Endothelial cell of umbilical vein (primary cell): Measurements from ENCODE around the gene TPSG1. TPM values are rescaled to one million over a fixed set of nuclear protein-coding genes. Genes with fewer than 3 reads are reported as not detected.

Experiments used
- BruUV-seq: library from RNA; stranded (reverse); fragments of 400-500 nt; replicated peaks from 2 replicates; lab custom pipeline; 2021; lab: Mats Ljungman, UMichigan
- CTCF ChIA-PET: fragments of 300-600, 350-600 bp; sonication (Branson Sonifier 250); formaldehyde crosslinking; loops from one replicate; lab custom pipeline; 2021; ENCODE audit warnings: antibody characterized with exemption, inconsistent platforms; lab: Charles Lee
- POLR2A ChIA-PET: fragments of 300-600, 350-600 bp; sonication (Branson Sonifier 250); formaldehyde crosslinking; loops from one replicate; lab custom pipeline; 2021; ENCODE audit warnings: antibody characterized with exemption, inconsistent platforms; lab: Charles Lee
- DNase-seq: peaks from one replicate; pipeline ENCODE4 v3.0.0-alpha.2; 2011; ENCODE audit warnings: low read depth, low spot score
- FAIRE-seq: peaks from 2 replicates; lab custom pipeline; 2011; peaks lifted over from hg19 to GRCh38; lab: Jason Lieb, UNC
- H2AFZ ChIP-seq: 2 replicates; pipeline ENCODE4 v1.6.0; 2012; ENCODE audit warnings: low read depth, low read length, control low read depth, inconsistent platforms
- H3K27ac ChIP-seq: 2 replicates; pipeline ENCODE4 v1.5.1; 2011; ENCODE audit warnings: low read depth, mild to moderate bottlenecking, control low read depth, low read length, moderate library complexity; ENCODE audit not compliant: insufficient read depth
- H3K27me3 ChIP-seq, 2 experiments: 2 replicates each; pipeline versions ENCODE4 v1.6.0 to v1.6.1; 2011; ENCODE audit warnings: low read length in 2 of 2, mixed read lengths in 1 of 2; ENCODE audit not compliant: control insufficient read depth in 2 of 2, insufficient read depth in 2 of 2
- H3K36me3 ChIP-seq, 2 experiments: 2 replicates in 1 of 2; 3 replicates in 1 of 2; pipeline ENCODE4 v1.5.1; 2011; ENCODE audit warnings: low read length in 2 of 2, mild to moderate bottlenecking in 1 of 2, moderate library complexity in 1 of 2; ENCODE audit not compliant: control insufficient read depth in 2 of 2, insufficient read depth in 2 of 2; ENCODE audit errors: extremely low read depth in 1 of 2
- H3K4me1 ChIP-seq: 3 replicates; pipeline ENCODE4 v1.5.1; 2011; ENCODE audit warnings: mild to moderate bottlenecking, low read length; ENCODE audit not compliant: control insufficient read depth, insufficient read depth; ENCODE audit errors: extremely low read depth
- H3K4me2 ChIP-seq: 2 replicates; pipeline ENCODE4 v1.6.1; 2011; ENCODE audit warnings: low read length, control low read depth, mixed read lengths; ENCODE audit not compliant: insufficient read depth
- H3K4me3 ChIP-seq, 3 experiments: fragments of 200-600 bp in 1 of 3; sonication (generic), shearing (Covaris generic) in 1 of 3; replicated peaks in 1 of 3; 2 replicates each; pipeline ENCODE4 v1.5.1; 2011 to 2016; ENCODE audit warnings: control low read depth in 3 of 3, low read length in 3 of 3, mild to moderate bottlenecking in 2 of 3, inconsistent platforms in 1 of 3, low read depth in 1 of 3, moderate library complexity in 1 of 3; ENCODE audit not compliant: insufficient read depth in 1 of 3
- H3K79me2 ChIP-seq: 2 replicates; pipeline ENCODE4 v1.6.0; 2012; ENCODE audit warnings: low read length, inconsistent platforms; ENCODE audit not compliant: control insufficient read depth, insufficient read depth
- H3K9ac ChIP-seq: replicated peaks from 2 replicates; pipeline ENCODE3; 2011; ENCODE audit warnings: low read length, control low read depth; ENCODE audit not compliant: insufficient read depth; ENCODE audit errors: extremely low read depth
- H3K9me1 ChIP-seq: replicated peaks from 3 replicates; pipeline ENCODE4 v1.6.0; 2011; ENCODE audit warnings: mild to moderate bottlenecking, low read length; ENCODE audit not compliant: control insufficient read depth, insufficient read depth; ENCODE audit errors: extremely low read depth
- H3K9me3 ChIP-seq: replicated peaks from 2 replicates; pipeline ENCODE4 v1.5.1; 2012; ENCODE audit warnings: low read length, inconsistent platforms; ENCODE audit not compliant: control insufficient read depth, insufficient read depth
- H4K20me1 ChIP-seq: replicated peaks from 2 replicates; pipeline ENCODE3; 2011; ENCODE audit warnings: mild to moderate bottlenecking, low read length; ENCODE audit not compliant: control insufficient read depth, insufficient read depth; ENCODE audit errors: extremely low read depth
- CTCF ChIP-seq, 2 donors: IDR thresholded peaks; 1 replicate in 1 of 2; 2 replicates in 1 of 2; pipeline ENCODE4 v1.5.1; 2011; ENCODE audit warnings: low read length in 2 of 2, mild to moderate bottlenecking in 2 of 2, moderate library complexity in 2 of 2, control low read depth in 1 of 2, inconsistent platforms in 1 of 2, low read depth in 1 of 2; ENCODE audit not compliant: insufficient read depth in 1 of 2; ENCODE audit errors: extremely low read depth in 1 of 2
- EZH2 ChIP-seq: IDR thresholded peaks from 2 replicates; pipeline ENCODE4 v1.6.1; 2012; ENCODE audit warnings: borderline replicate concordance, low read depth, mild to moderate bottlenecking, moderate library complexity, low read length, inconsistent platforms; ENCODE audit not compliant: severe bottlenecking
- FOS ChIP-seq: IDR thresholded peaks from 2 replicates; pipeline ENCODE4 v1.6.1; 2011; ENCODE audit warnings: mild to moderate bottlenecking, low read length, moderate library complexity, borderline replicate concordance; ENCODE audit not compliant: insufficient read depth
- GATA2 ChIP-seq: IDR thresholded peaks from 2 replicates; pipeline ENCODE4 v1.7.0; 2011; ENCODE audit warnings: low read depth, mild to moderate bottlenecking, moderate library complexity, mixed read lengths, low read length; ENCODE audit not compliant: insufficient read length, insufficient read depth
- JUN ChIP-seq: IDR thresholded peaks from 2 replicates; pipeline ENCODE4 v1.6.1; 2011; ENCODE audit warnings: borderline replicate concordance, low read depth; ENCODE audit not compliant: insufficient read length, insufficient read depth
- MAX ChIP-seq: IDR thresholded peaks from 2 replicates; pipeline ENCODE4 v1.6.1; 2011; ENCODE audit not compliant: insufficient read depth, insufficient read length
- MYC ChIP-seq: IDR thresholded peaks from one replicate; pipeline ENCODE4 v1.6.1; 2011; ENCODE audit warnings: mild to moderate bottlenecking, low read depth, low read length
- POLR2A ChIP-seq: IDR thresholded peaks from 2 replicates; pipeline ENCODE4 v1.6.1; 2012; ENCODE audit warnings: low read depth, mild to moderate bottlenecking, control low read depth, low read length
- POLR2AphosphoS5 ChIP-seq: IDR thresholded peaks from 2 replicates; pipeline ENCODE4 v1.6.1; 2012; ENCODE audit warnings: low read depth, mild to moderate bottlenecking, control low read depth, low read length, moderate library complexity; ENCODE audit not compliant: insufficient read depth
- dilution Hi-C: fragments of 300-500 bp; cut with MboI; formaldehyde crosslinking; loops from one replicate; pipeline ENCODE4 v1.15.0; 2019; ENCODE audit warnings: low sequenced_read_pairs; ENCODE audit not compliant: extremely low pct_ligation_motif_present
- intact Hi-C: fragments of 100-400 bp; cut with micrococcal nuclease; formaldehyde crosslinking; loops from one replicate; pipeline ENCODE4 v1.10.0; 2022
- polyA plus RNA-seq, 4 experiments: library from polyadenylated mRNA; depleted of rRNA in 3 of 4; stranded (reverse) in 3 of 4; unstranded in 1 of 4; fragments of >200 nt; gene quantifications; 2 replicates each; pipeline versions ENCODE4 v1.2.1 to v1.2.3, GENCODE V29; 2011 to 2012; ENCODE audit warnings: missing spikeins in 1 of 4
- total RNA-seq: library from RNA; stranded (reverse); gene quantifications from 2 replicates; pipeline ENCODE4 v1.2.3, GENCODE V29; 2021

Gene TPSG1
- total and polyA plus RNA-seq, 2 donors (not counting 3 experiments of a cell fraction or from before 2014, with no cell fraction given) = not detected

- no peak for FAIRE-seq
These were observed 20.5 kb upstream of the TPSG1 start for GRCh38 chr16:1245452-1246020.

More at GRCh38 chr16:1245452-1246020, 20.5 kb upstream of the TPSG1 start:
- H3K9ac ChIP-seq = no peak overlapping the region
- H3K36me3 ChIP-seq = no peaks in the 10 kb centered on the region
- intact Hi-C loops = no loop called here
- no peak overlapping the region for H3K4me2 ChIP-seq
- H3K27ac ChIP-seq = no peak overlapping the region
- no peaks in the 10 kb centered on the region for H3K27me3 ChIP-seq
- TF ChIP-seq FOS = no peak
- no peak for TF ChIP-seq MYC
- no peak for TF ChIP-seq POLR2A
- TF ChIP-seq MAX = no peak
- no peak for TF ChIP-seq POLR2AphosphoS5
- TF ChIP-seq EZH2 = no peak
- no peak for TF ChIP-seq GATA2
- TF ChIP-seq CTCF (IDR thresholded peaks at IDR 0.05; ENCODE audit: extremely low read depth in 1 of 2, insufficient read depth in 1 of 2, low read depth in 1 of 2, low read length in 2 of 2) = no peak
- no peak for TF ChIP-seq JUN
- ChIA-PET CTCF (no interaction called here), POLR2A (no interaction called here)
- dilution Hi-C loops = no loop called here
- no peak overlapping the region for H2AFZ ChIP-seq
- no peaks in the 10 kb centered on the region for H3K9me3 ChIP-seq
- no peaks in the 10 kb centered on the region for H3K9me1 ChIP-seq
- H3K4me1 ChIP-seq = no peaks in the 10 kb centered on the region
- DNase-seq = no peak
- no TSS peak for BruUV-seq
- H3K4me3 ChIP-seq = no peak overlapping the region
- no peaks in the 10 kb centered on the region for H4K20me1 ChIP-seq
- H3K79me2 ChIP-seq = no peaks in the 10 kb centered on the region
